HG02852 (cell line): ENCODE measurements around the gene CAST.
"Not testable (repeated sequence)": the region's sequence is repeated elsewhere in the genome, so short reads cannot be mapped to it uniquely, and the experiment has no call there.

Source experiments
- ATAC-seq: cut with Tn5 transposase; IDR thresholded peaks from one replicate; pipeline ENCODE4 v1.9.1; 2021; ENCODE audit warnings: mild to moderate bottlenecking, moderate library complexity; ENCODE audit not compliant: unreplicated experiment

Gene CAST

GRCh38 chr5:96772111-96772510, 109.9 kb downstream of the CAST start:
- ATAC-seq: no peak

GRCh38 chr5:96772542-96772941, 110.4 kb downstream of the CAST start:
- no peak for ATAC-seq

GRCh38 chr5:96775050-96775449, 112.9 kb downstream of the CAST start:
- no peak for ATAC-seq

GRCh38 chr5:96775689-96776088, 113.5 kb downstream of the CAST start:
- no peak for ATAC-seq

- no peak for ATAC-seq
Measured at GRCh38 chr5:96776621-96777020, 114.4 kb downstream of the CAST start.

- ATAC-seq: no peak
Measured at GRCh38 chr5:96778409-96778808, 116.2 kb downstream of the CAST start.

GRCh38 chr5:96780626-96781025, 118.5 kb downstream of the CAST start:
- no peak for ATAC-seq

GRCh38 chr5:96781031-96781971, 119.1 kb downstream of the CAST start:
- no peak for ATAC-seq

- ATAC-seq: no peak
Measured at GRCh38 chr5:96783326-96783725, 121.2 kb downstream of the CAST start.

- no peak for ATAC-seq
Measured at GRCh38 chr5:96785326-96786109, 123.3 kb downstream of the CAST start.

- no peak for ATAC-seq
Measured at GRCh38 chr5:96788112-96788749, 126.1 kb downstream of the CAST start.

- ATAC-seq: no peak
Measured at GRCh38 chr5:96789794-96790330, 127.7 kb downstream of the CAST start.

- ATAC-seq: no peak
Measured at GRCh38 chr5:96790961-96791504, 128.9 kb downstream of the CAST start.

GRCh38 chr5:96794757-96795156, 132.6 kb downstream of the CAST start:
- ATAC-seq: no peak

GRCh38 chr5:96795626-96796025, 133.4 kb downstream of the CAST start:
- ATAC-seq: no peak

- ATAC-seq: no peak
Measured at GRCh38 chr5:96796434-96796833, 134.3 kb downstream of the CAST start.

- not testable (repeated sequence) for ATAC-seq
Measured at GRCh38 chr5:96801718-96802117, 139.5 kb downstream of the CAST start.

GRCh38 chr5:96807075-96807654, 145.0 kb downstream of the CAST start:
- ATAC-seq: peak; percentile 35

- ATAC-seq: no peak
Measured at GRCh38 chr5:96808541-96808828, 146.3 kb downstream of the CAST start.

- ATAC-seq: no peak
Measured at GRCh38 chr5:96808868-96809558, 146.8 kb downstream of the CAST start.
